ENCODE data around the gene SFXN1.

GRCh38 chr5:175457466-175457865, 20.9 kb upstream of the SFXN1 start:
- TF ChIP-seq, protein P1, sequence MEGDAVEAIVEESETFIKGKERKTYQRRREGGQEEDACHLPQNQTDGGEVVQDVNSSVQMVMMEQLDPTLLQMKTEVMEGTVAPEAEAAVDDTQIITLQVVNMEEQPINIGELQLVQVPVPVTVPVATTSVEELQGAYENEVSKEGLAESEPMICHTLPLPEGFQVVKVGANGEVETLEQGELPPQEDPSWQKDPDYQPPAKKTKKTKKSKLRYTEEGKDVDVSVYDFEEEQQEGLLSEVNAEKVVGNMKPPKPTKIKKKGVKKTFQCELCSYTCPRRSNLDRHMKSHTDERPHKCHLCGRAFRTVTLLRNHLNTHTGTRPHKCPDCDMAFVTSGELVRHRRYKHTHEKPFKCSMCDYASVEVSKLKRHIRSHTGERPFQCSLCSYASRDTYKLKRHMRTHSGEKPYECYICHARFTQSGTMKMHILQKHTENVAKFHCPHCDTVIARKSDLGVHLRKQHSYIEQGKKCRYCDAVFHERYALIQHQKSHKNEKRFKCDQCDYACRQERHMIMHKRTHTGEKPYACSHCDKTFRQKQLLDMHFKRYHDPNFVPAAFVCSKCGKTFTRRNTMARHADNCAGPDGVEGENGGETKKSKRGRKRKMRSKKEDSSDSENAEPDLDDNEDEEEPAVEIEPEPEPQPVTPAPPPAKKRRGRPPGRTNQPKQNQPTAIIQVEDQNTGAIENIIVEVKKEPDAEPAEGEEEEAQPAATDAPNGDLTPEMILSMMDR (IDR thresholded peaks at IDR 0.05) = no peak
- TF ChIP-seq POLR2A (IDR thresholded peaks at IDR 0.05) (no peak), POLR2AphosphoS5 (IDR thresholded peaks at IDR 0.05) (no peak), EP300 (IDR thresholded peaks at IDR 0.05) (no peak)
